WTC11 (cell line): Measurements from ENCODE around the gene C6orf136. TPM values are rescaled to one million over a fixed set of nuclear protein-coding genes. Genes with fewer than 3 reads are reported as not detected.

ENCODE experiments used
- ATAC-seq: fragments of 200-7000 bp; cut with Tn5 transposase; 2 replicates; pipeline ENCODE4 v1.10.0; 2021; ENCODE audit warnings: mild to moderate bottlenecking, moderate library complexity
- CTCF ChIA-PET: fragments of 300-600 bp; sonication (Branson Sonifier 250); formaldehyde crosslinking; loops from one replicate; lab custom pipeline; 2021; ENCODE audit warnings: antibody characterized with exemption; lab: Charles Lee
- POLR2A ChIA-PET: fragments of 350-600 bp; sonication (Branson Sonifier 250); formaldehyde crosslinking; loops from one replicate; lab custom pipeline; 2021; ENCODE audit warnings: antibody characterized with exemption; lab: Charles Lee
- DNase-seq: peaks from one replicate; pipeline ENCODE4 v3.0.0; 2021; ENCODE audit warnings: low spot score
- H3K27ac Mint-ChIP-seq: 2 replicates; pipeline ENCODE4 v1.8.0; 2021; ENCODE audit warnings: mixed read lengths
- H3K27me3 Mint-ChIP-seq: 2 replicates; pipeline ENCODE4 v1.8.0; 2021; ENCODE audit warnings: low read depth, mild to moderate bottlenecking, moderate library complexity, mixed read lengths
- H3K36me3 Mint-ChIP-seq: 2 replicates; pipeline ENCODE4 v1.8.0; 2021; ENCODE audit warnings: mixed read lengths
- H3K4me1 Mint-ChIP-seq: 2 replicates; pipeline ENCODE4 v1.8.0; 2022; ENCODE audit warnings: mixed read lengths
- H3K4me3 Mint-ChIP-seq: 2 replicates; pipeline ENCODE4 v1.8.0; 2021; ENCODE audit warnings: mild to moderate bottlenecking, moderate library complexity, mixed read lengths
- H3K9me3 Mint-ChIP-seq: 2 replicates; pipeline ENCODE4 v1.8.0; 2021; ENCODE audit warnings: mixed read lengths
- AFF4 ChIP-seq: sonication (generic); formaldehyde crosslinking; IDR thresholded peaks from 2 replicates; pipeline ENCODE4 v1.8.1; 2023; ENCODE audit warnings: mild to moderate bottlenecking, missing genetic modification reagents, borderline replicate concordance
- ATF6 ChIP-seq: sonication (generic); formaldehyde crosslinking; IDR thresholded peaks from 2 replicates; pipeline ENCODE4 v1.8.1; 2023; ENCODE audit warnings: mild to moderate bottlenecking, missing genetic modification reagents
- CBFB ChIP-seq: sonication (generic); formaldehyde crosslinking; IDR thresholded peaks from 2 replicates; pipeline ENCODE4 v1.8.1; 2022; ENCODE audit warnings: mild to moderate bottlenecking, low read depth, missing genetic modification reagents
- CDX4 ChIP-seq: fragments of 250-450 bp; sonication (Bioruptor Pico); IDR thresholded peaks from 2 replicates; pipeline ENCODE4 v1.9.0; 2021; ENCODE audit warnings: moderate library complexity, mild to moderate bottlenecking, inconsistent platforms, borderline replicate concordance
- FOXP4 ChIP-seq: sonication (generic); formaldehyde crosslinking; IDR thresholded peaks from 2 replicates; pipeline ENCODE4 v1.8.0; 2022; ENCODE audit warnings: mild to moderate bottlenecking, missing genetic modification reagents
- GRHL2 ChIP-seq: fragments of 250-450 bp; sonication (Bioruptor Pico); IDR thresholded peaks from 2 replicates; pipeline ENCODE4 v1.8.0; 2022; ENCODE audit warnings: mild to moderate bottlenecking, moderate library complexity; ENCODE audit not compliant: insufficient replicate concordance, severe bottlenecking
- MXD4 ChIP-seq: fragments of 250-450 bp; sonication (Bioruptor Pico); IDR thresholded peaks from 2 replicates; pipeline ENCODE4 v1.8.0; 2021; ENCODE audit warnings: mild to moderate bottlenecking, moderate library complexity, borderline replicate concordance
- NFYB ChIP-seq: sonication (generic); formaldehyde crosslinking; conservative IDR thresholded peaks from 2 replicates; pipeline ENCODE4 v1.8.0; 2022; ENCODE audit warnings: low read depth, missing genetic modification reagents
- NR1H2 ChIP-seq: sonication (generic); formaldehyde crosslinking; IDR thresholded peaks from 2 replicates; pipeline ENCODE4 v1.9.0; 2021; ENCODE audit warnings: mild to moderate bottlenecking, moderate library complexity, missing genetic modification reagents
- NR2C2 ChIP-seq: sonication (generic); formaldehyde crosslinking; IDR thresholded peaks from 2 replicates; pipeline ENCODE4 v1.8.0; 2022; ENCODE audit warnings: mild to moderate bottlenecking, missing genetic modification reagents
- RORB ChIP-seq: fragments of 250-450 bp; sonication (Bioruptor Pico); IDR thresholded peaks from 2 replicates; pipeline ENCODE4 v1.9.0; 2021; ENCODE audit warnings: mild to moderate bottlenecking
- SMAD4 ChIP-seq: sonication (generic); formaldehyde crosslinking; IDR thresholded peaks from 2 replicates; pipeline ENCODE4 v1.8.0; 2022; ENCODE audit warnings: mild to moderate bottlenecking, missing genetic modification reagents
- SOX15 ChIP-seq: fragments of 250-450 bp; sonication (Bioruptor Pico); IDR thresholded peaks from 2 replicates; pipeline ENCODE4 v1.9.0; 2021; ENCODE audit warnings: mild to moderate bottlenecking
- SP1 ChIP-seq: sonication (generic); formaldehyde crosslinking; conservative IDR thresholded peaks from 2 replicates; pipeline ENCODE4 v1.8.1; 2022; ENCODE audit warnings: missing genetic modification reagents
- ZBTB43 ChIP-seq: sonication (generic); formaldehyde crosslinking; IDR thresholded peaks from 2 replicates; pipeline ENCODE4 v1.8.1; 2023; ENCODE audit warnings: mild to moderate bottlenecking, missing genetic modification reagents
- ZNF219 ChIP-seq: sonication (generic); formaldehyde crosslinking; IDR thresholded peaks from 2 replicates; pipeline ENCODE4 v1.8.0; 2023; ENCODE audit warnings: missing genetic modification reagents, mild to moderate bottlenecking, borderline replicate concordance
- ZNF317 ChIP-seq: sonication (generic); formaldehyde crosslinking; IDR thresholded peaks from 2 replicates; pipeline ENCODE4 v1.8.1; 2023; ENCODE audit warnings: low read depth, mild to moderate bottlenecking, moderate library complexity, missing genetic modification reagents, borderline replicate concordance
- total RNA-seq: library from RNA; stranded (reverse); gene quantifications from 3 replicates; pipeline ENCODE4 v1.2.3, GENCODE V29; 2021
- TF ChIP-seq, protein P1 (sequence below): fragments of 250-450 bp; sonication (Bioruptor Pico); IDR thresholded peaks from 2 replicates; pipeline ENCODE4 v1.9.0; 2021; ENCODE audit warnings: mild to moderate bottlenecking, borderline replicate concordance
- TF ChIP-seq, protein P2 (sequence below): fragments of 250-450 bp; sonication (Bioruptor Pico); IDR thresholded peaks from 2 replicates; pipeline ENCODE4 v2.1.2; 2022; ENCODE audit warnings: mild to moderate bottlenecking, moderate library complexity

Gene C6orf136
- total RNA-seq, 1 experiment from 2014 or later: 26.5 TPM

- TF ChIP-seq NFYB (no peak), NR2C2 (CRISPR knock-in tag) (no peak), SOX15 (CRISPR knock-in tag) (no peak), MXD4 (CRISPR knock-in tag) (no peak)
- TF ChIP-seq, protein P1, sequence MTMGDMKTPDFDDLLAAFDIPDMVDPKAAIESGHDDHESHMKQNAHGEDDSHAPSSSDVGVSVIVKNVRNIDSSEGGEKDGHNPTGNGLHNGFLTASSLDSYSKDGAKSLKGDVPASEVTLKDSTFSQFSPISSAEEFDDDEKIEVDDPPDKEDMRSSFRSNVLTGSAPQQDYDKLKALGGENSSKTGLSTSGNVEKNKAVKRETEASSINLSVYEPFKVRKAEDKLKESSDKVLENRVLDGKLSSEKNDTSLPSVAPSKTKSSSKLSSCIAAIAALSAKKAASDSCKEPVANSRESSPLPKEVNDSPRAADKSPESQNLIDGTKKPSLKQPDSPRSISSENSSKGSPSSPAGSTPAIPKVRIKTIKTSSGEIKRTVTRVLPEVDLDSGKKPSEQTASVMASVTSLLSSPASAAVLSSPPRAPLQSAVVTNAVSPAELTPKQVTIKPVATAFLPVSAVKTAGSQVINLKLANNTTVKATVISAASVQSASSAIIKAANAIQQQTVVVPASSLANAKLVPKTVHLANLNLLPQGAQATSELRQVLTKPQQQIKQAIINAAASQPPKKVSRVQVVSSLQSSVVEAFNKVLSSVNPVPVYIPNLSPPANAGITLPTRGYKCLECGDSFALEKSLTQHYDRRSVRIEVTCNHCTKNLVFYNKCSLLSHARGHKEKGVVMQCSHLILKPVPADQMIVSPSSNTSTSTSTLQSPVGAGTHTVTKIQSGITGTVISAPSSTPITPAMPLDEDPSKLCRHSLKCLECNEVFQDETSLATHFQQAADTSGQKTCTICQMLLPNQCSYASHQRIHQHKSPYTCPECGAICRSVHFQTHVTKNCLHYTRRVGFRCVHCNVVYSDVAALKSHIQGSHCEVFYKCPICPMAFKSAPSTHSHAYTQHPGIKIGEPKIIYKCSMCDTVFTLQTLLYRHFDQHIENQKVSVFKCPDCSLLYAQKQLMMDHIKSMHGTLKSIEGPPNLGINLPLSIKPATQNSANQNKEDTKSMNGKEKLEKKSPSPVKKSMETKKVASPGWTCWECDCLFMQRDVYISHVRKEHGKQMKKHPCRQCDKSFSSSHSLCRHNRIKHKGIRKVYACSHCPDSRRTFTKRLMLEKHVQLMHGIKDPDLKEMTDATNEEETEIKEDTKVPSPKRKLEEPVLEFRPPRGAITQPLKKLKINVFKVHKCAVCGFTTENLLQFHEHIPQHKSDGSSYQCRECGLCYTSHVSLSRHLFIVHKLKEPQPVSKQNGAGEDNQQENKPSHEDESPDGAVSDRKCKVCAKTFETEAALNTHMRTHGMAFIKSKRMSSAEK: no peak
Measured at GRCh38 chr6:30679765-30680535, 33.0 kb downstream of the C6orf136 start (continued).

DNA sequence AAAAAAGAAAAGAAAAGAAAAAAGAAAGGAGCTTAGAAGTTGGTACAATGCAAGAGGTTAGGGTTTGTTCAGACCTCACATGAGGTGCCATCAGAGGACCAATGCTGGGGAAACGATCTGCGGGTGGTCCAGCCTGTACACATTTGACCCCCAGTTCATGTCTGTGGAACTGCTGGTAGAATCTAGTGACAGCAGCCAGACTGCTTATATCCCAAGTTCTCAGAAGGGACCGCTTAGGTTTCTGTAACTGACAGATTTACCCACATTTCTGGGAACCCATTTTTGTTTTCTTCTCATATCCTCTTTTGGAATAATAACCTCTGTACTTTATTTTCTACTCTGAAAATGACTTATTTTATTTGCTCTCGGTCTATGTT lies 34.8 kb downstream of the C6orf136 start:
- H3K4me1 Mint-ChIP-seq: peaks cover 58% of the 10 kb centered on the region
- H3K4me3 Mint-ChIP-seq: no peak overlapping the region
- ATAC-seq (no peak), DNase-seq (no peak)
- TF ChIP-seq CBFB (CRISPR knock-in tag): no peak
- no peak for TF ChIP-seq FOXP4
- TF ChIP-seq RORB (CRISPR knock-in tag): no peak
- TF ChIP-seq, protein P2, sequence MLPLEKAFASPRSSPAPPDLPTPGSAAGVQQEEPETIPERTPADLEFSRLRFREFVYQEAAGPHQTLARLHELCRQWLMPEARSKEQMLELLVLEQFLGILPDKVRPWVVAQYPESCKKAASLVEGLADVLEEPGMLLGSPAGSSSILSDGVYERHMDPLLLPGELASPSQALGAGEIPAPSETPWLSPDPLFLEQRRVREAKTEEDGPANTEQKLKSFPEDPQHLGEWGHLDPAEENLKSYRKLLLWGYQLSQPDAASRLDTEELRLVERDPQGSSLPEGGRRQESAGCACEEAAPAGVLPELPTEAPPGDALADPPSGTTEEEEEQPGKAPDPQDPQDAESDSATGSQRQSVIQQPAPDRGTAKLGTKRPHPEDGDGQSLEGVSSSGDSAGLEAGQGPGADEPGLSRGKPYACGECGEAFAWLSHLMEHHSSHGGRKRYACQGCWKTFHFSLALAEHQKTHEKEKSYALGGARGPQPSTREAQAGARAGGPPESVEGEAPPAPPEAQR (CRISPR knock-in tag): no peak
- TF ChIP-seq ATF6 (CRISPR knock-in tag): no peak
- no peak for TF ChIP-seq NR1H2 (CRISPR knock-in tag)
- TF ChIP-seq GRHL2 (CRISPR knock-in tag): no peak
- no peak for TF ChIP-seq AFF4 (CRISPR knock-in tag)
- TF ChIP-seq SMAD4: no peak
- TF ChIP-seq ZNF219: no peak
- no peak for TF ChIP-seq CDX4
- no peak for TF ChIP-seq ZBTB43 (CRISPR knock-in tag)
- no peak for TF ChIP-seq SP1
- no peak for TF ChIP-seq ZNF317 (CRISPR knock-in tag)
- H3K36me3 Mint-ChIP-seq: peaks cover 10% of the 10 kb centered on the region
- ChIA-PET POLR2A (interaction anchor here (1.6 kb wide), 1 partner anchor 36 kb away, joined by 4 read pairs; the partner anchor contains the start of gene MDC1), CTCF (interaction anchor here (1.2 to 9.7 kb wide), 4 partner anchors 9 to 228 kb away, joined by 3 to 131 read pairs (median 10); partner anchors contain the start of gene DHX16)
- H3K9me3 Mint-ChIP-seq: no peaks in the 10 kb centered on the region
- peak overlapping the region; percentile 49; the same call in 1 of the 2 replicates for H3K27ac Mint-ChIP-seq
- no peaks in the 10 kb centered on the region for H3K27me3 Mint-ChIP-seq
